Trophoblast cell (in vitro differentiated cells and primary cell): Measurements from ENCODE around the gene GPR35.

ENCODE experiments used
- DNase-seq, 2 donors: peaks; one replicate each; pipeline ENCODE4 v3.0.0-alpha.2; 2016
- H2AFZ ChIP-seq: 2 replicates; pipeline ENCODE4 v1.6.1; 2013; ENCODE audit warnings: low read length, moderate library complexity, mild to moderate bottlenecking; ENCODE audit not compliant: insufficient read depth, poor library complexity
- H2AK5ac ChIP-seq: 2 replicates; pipeline ENCODE4 v1.6.1; 2013; ENCODE audit warnings: mild to moderate bottlenecking, low read length
- H2BK120ac ChIP-seq: 2 replicates; pipeline ENCODE4 v1.6.1; 2013; ENCODE audit warnings: low read length, mild to moderate bottlenecking, moderate library complexity; ENCODE audit not compliant: insufficient read depth, poor library complexity
- H2BK12ac ChIP-seq: 2 replicates; pipeline ENCODE4 v1.6.1; 2013; ENCODE audit warnings: mild to moderate bottlenecking, low read length, moderate library complexity
- H2BK5ac ChIP-seq: 2 replicates; pipeline ENCODE4 v1.6.1; 2013; ENCODE audit warnings: low read length, low read depth, moderate library complexity, mild to moderate bottlenecking; ENCODE audit not compliant: poor library complexity
- H3K14ac ChIP-seq: 2 replicates; pipeline ENCODE4 v1.6.1; 2013; ENCODE audit warnings: mild to moderate bottlenecking, low read length
- H3K18ac ChIP-seq: 2 replicates; pipeline ENCODE4 v1.6.1; 2013; ENCODE audit warnings: mild to moderate bottlenecking, low read length
- H3K23ac ChIP-seq: 2 replicates; pipeline ENCODE4 v1.6.1; 2013; ENCODE audit warnings: low read length
- H3K27ac ChIP-seq: 2 replicates; pipeline ENCODE4 v1.5.1; 2013; ENCODE audit warnings: low read depth, mild to moderate bottlenecking, inconsistent platforms, low read length, moderate library complexity
- H3K27me3 ChIP-seq: 2 replicates; pipeline ENCODE4 v1.6.1; 2013; ENCODE audit warnings: inconsistent platforms, mild to moderate bottlenecking, low read length, moderate library complexity; ENCODE audit not compliant: insufficient read depth
- H3K36me3 ChIP-seq, 2 experiments: 1 replicate in 1 of 2; 2 replicates in 1 of 2; pipeline ENCODE4 v1.6.1; 2013; ENCODE audit warnings: low read length in 2 of 2, mild to moderate bottlenecking in 2 of 2, moderate library complexity in 1 of 2; ENCODE audit not compliant: insufficient read depth in 2 of 2, control insufficient read depth in 1 of 2
- H3K4ac ChIP-seq: 2 replicates; pipeline ENCODE4 v1.6.1; 2013; ENCODE audit warnings: low read depth, mild to moderate bottlenecking, low read length, moderate library complexity
- H3K4me1 ChIP-seq, 2 experiments: 1 replicate in 1 of 2; 2 replicates in 1 of 2; pipeline ENCODE4 v1.6.1; 2013; ENCODE audit warnings: low read length in 2 of 2, mild to moderate bottlenecking in 2 of 2, moderate library complexity in 1 of 2; ENCODE audit not compliant: insufficient read depth in 2 of 2, control insufficient read depth in 1 of 2
- H3K4me2 ChIP-seq: 2 replicates; pipeline ENCODE4 v1.6.1; 2013; ENCODE audit warnings: inconsistent platforms, mild to moderate bottlenecking, low read length, moderate library complexity
- H3K4me3 ChIP-seq: 2 replicates; pipeline ENCODE4 v1.5.1; 2013; ENCODE audit warnings: mild to moderate bottlenecking, low read depth, low read length, inconsistent platforms
- H3K79me1 ChIP-seq: one replicate; pipeline ENCODE4 v1.6.1; 2013; ENCODE audit warnings: low read length
- H3K79me2 ChIP-seq: 2 replicates; pipeline ENCODE4 v1.6.1; 2013; ENCODE audit warnings: low read length, mild to moderate bottlenecking; ENCODE audit not compliant: control insufficient read depth, insufficient read depth, poor library complexity
- H3K9ac ChIP-seq: 2 replicates; pipeline ENCODE4 v1.6.1; 2013; ENCODE audit warnings: mild to moderate bottlenecking, low read length
- H3K9me3 ChIP-seq: 2 replicates; pipeline ENCODE4 v1.6.1; 2013; ENCODE audit warnings: low read depth, mild to moderate bottlenecking, control low read depth, inconsistent platforms, low read length; ENCODE audit not compliant: insufficient read depth
- H4K12ac ChIP-seq: 2 replicates; pipeline ENCODE4 v1.6.1; 2013; ENCODE audit warnings: low read depth, mild to moderate bottlenecking, low read length, moderate library complexity
- H4K8ac ChIP-seq: 2 replicates; pipeline ENCODE4 v1.6.1; 2013; ENCODE audit warnings: low read depth, mild to moderate bottlenecking, low read length, moderate library complexity
- H4K91ac ChIP-seq: one replicate; pipeline ENCODE4 v1.6.1; 2013; ENCODE audit warnings: low read depth, mild to moderate bottlenecking, low read length, moderate library complexity
- WGBS: extraction: QIAGEN DNeasy Blood & Tissue Kit; methylation state at CpG from one replicate; pipeline ENCODE4 v1.1.7; 2013; ENCODE audit warnings: missing lambda C conversion rate; ENCODE audit not compliant: insufficient read length, insufficient coverage; ENCODE audit errors: extremely low coverage; 5-methylcytosine and 5-hydroxymethylcytosine counted together

GPR35 gene

DNA sequence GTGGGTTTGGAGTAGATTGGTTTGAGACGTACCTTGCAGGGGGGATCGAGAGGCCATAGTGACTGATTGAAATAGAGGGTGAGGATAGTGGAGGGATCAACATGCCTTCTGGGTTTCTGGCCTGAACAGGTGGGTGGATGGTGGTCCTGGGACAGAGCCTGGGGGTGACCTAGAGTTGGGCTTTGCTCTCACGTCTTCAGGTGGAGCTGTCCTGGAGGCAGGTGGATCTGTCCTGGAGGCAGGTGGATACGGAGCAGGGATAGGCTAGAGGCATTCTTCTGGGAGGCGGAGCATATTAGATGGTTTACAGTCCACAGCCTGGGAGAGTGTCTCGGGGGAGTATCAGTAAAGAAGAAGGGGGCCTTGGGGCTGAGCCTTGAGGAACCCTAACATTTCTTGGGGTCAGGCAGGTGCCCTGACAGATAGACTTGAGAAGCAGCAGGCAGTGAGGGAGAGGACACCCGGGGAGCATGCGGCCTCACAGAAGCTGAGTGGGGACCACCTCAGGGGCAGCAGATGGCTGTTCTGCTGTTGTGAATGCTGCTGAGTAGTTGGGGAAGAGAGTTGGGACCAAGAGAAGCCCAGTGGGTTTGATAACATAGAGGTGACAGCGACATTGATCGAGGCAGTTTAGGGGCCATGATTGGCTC is 37.1 kb upstream of the GPR35 start:
- Histone ChIP-seq H3K14ac (no peak overlapping the region), H2BK12ac (no peak overlapping the region), H3K9me3 (peaks cover 6% of the 10 kb centered on the region), H2BK5ac (no peak overlapping the region), H3K79me2 (peaks cover 15% of the 10 kb centered on the region), H3K36me3 (peaks cover 31 to 33% of the 10 kb centered on the region in 2 experiments), H3K27ac (no peak overlapping the region), H3K18ac (peak overlapping the region; percentile 20), H3K27me3 (no peaks in the 10 kb centered on the region), H2BK120ac (no peak overlapping the region), H4K12ac (no peak overlapping the region), H3K23ac (no peak overlapping the region), H3K4ac (peak overlapping the region; percentile 23), H3K4me2 (peak overlapping the region; percentile 81), H2AFZ (no peak overlapping the region), H4K8ac (no peak overlapping the region), H3K4me3 (no peak overlapping the region), H3K4me1 (peaks cover 18 to 20% of the 10 kb centered on the region in 2 experiments), H4K91ac (no peak overlapping the region), H2AK5ac (no peak overlapping the region), H3K79me1 (peaks cover 7% of the 10 kb centered on the region), H3K9ac (no peak overlapping the region)
- DNase-seq = no peak
- no CpG with 5 or more reads among the region's 10 CpGs for WGBS

DNA sequence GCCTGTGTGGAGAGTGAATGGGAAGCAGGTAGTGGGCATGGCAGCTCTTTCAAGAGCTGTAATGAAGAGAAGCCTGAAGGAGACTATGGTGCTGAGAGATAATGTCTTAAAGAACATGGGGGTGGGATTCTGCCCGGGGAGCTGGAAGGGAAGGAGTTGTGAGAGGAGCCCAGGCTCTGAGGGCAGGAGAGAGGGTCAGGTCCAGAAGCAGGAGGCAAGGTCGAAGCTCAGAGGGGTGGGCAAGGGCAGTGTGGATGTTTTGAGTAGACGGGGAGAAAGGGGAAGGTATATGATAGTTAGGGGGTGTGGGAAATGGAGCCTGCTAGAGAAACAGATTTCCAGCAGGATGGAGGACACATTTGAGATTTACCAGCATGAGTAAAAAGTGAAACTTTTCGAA is 36.6 kb upstream of the GPR35 start:
- WGBS = no CpG with 5 or more reads among the region's 4 CpGs
- DNase-seq = no peak

DNA sequence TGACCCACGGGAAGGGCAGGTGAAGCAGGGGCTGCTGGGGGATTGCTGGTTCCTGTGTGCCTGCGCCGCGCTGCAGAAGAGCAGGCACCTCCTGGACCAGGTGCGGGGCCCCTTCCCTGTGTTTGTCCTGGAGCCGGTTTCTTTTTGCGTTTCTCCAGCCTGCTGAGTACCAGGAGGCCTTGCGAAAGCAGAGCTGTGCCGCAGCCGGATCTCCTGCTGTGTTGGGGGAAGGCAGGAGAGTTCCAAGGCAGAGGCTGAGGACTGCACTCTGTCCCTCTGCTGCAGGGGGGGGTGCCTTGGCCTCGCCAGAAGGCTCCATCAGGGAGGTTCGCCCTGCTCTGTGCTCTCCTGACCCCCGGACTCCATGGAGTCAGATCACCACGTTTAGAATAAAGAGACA is 35.9 kb upstream of the GPR35 start:
- Histone ChIP-seq H2AFZ (no peak overlapping the region), H2BK5ac (no peak overlapping the region), H3K4me3 (no peak overlapping the region), H3K18ac (no peak overlapping the region), H3K4me1 (peaks cover 18 to 20% of the 10 kb centered on the region in 2 experiments), H3K4me2 (no peak overlapping the region), H4K8ac (no peak overlapping the region), H3K4ac (no peak overlapping the region), H4K91ac (no peak overlapping the region), H3K79me2 (peaks cover 15% of the 10 kb centered on the region), H3K27me3 (no peaks in the 10 kb centered on the region), H2BK120ac (no peak overlapping the region), H2AK5ac (no peak overlapping the region), H3K27ac (no peak overlapping the region), H4K12ac (no peak overlapping the region), H3K23ac (no peak overlapping the region), H3K14ac (no peak overlapping the region), H3K9ac (no peak overlapping the region), H2BK12ac (no peak overlapping the region), H3K79me1 (peaks cover 7% of the 10 kb centered on the region), H3K9me3 (peaks cover 6% of the 10 kb centered on the region), H3K36me3 (peaks cover 35 to 36% of the 10 kb centered on the region in 2 experiments)
- DNase-seq = no peak
- no CpG with 5 or more reads among the region's 14 CpGs for WGBS

More for the DNA sequence above, 36.6 kb upstream of the GPR35 start:
- Histone ChIP-seq H2AFZ (no peak overlapping the region), H4K91ac (no peak overlapping the region), H2BK5ac (no peak overlapping the region), H2BK12ac (no peak overlapping the region), H3K79me1 (peaks cover 7% of the 10 kb centered on the region), H3K27me3 (no peaks in the 10 kb centered on the region), H3K9me3 (peaks cover 6% of the 10 kb centered on the region), H3K18ac (no peak overlapping the region), H3K27ac (no peak overlapping the region), H3K36me3 (peaks cover 33% of the 10 kb centered on the region in 2 experiments), H3K14ac (no peak overlapping the region), H3K4me1 (peaks cover 18 to 20% of the 10 kb centered on the region in 2 experiments), H3K79me2 (peaks cover 15% of the 10 kb centered on the region), H3K23ac (no peak overlapping the region), H4K8ac (no peak overlapping the region), H3K4ac (no peak overlapping the region), H2AK5ac (no peak overlapping the region), H3K4me3 (no peak overlapping the region), H2BK120ac (no peak overlapping the region), H3K9ac (no peak overlapping the region), H3K4me2 (no peak overlapping the region), H4K12ac (no peak overlapping the region)

DNA sequence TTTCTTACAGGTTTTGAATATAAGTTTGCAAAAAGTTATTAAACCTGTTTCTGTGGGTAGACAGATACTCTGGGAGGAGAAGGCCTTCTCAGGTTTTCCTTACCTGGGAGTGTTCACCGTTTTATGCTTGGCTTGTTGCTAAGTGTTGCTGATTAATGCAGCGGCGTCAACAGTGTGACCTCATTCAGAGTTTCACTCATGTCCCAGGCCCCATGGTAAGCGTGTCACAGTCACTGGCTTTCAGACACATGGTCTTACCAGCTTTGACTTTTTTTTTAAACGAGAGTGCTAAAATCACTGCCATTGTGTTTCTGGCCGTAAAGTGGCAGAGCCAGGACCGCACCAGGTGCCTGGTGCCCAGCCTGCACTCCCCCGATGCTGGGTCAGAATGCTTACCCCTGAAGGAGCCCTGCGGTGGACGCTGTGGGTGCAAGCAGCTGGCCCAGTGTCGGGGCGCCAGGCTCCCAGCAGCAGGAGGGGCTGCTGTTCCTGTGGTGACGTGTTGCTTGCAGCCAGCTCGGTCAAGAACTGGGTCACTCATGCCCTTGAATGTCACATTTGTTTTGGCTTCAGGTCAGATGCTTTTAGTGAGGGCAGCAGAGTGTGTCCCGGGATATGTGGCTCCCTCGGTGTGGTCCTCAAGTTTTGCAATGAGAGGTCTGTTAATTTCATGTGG is 35.3 kb upstream of the GPR35 start:
- Histone ChIP-seq H3K9ac (no peak overlapping the region), H4K91ac (no peak overlapping the region), H3K27me3 (no peaks in the 10 kb centered on the region), H3K27ac (no peak overlapping the region), H3K14ac (no peak overlapping the region), H3K4ac (no peak overlapping the region), H3K18ac (no peak overlapping the region), H2BK120ac (no peak overlapping the region), H3K4me3 (no peak overlapping the region), H3K4me2 (no peak overlapping the region), H2AFZ (no peak overlapping the region), H3K23ac (no peak overlapping the region), H2AK5ac (no peak overlapping the region), H3K36me3 (peaks cover 33 to 35% of the 10 kb centered on the region in 2 experiments), H2BK12ac (no peak overlapping the region), H4K8ac (no peak overlapping the region), H3K79me2 (peaks cover 15% of the 10 kb centered on the region), H4K12ac (no peak overlapping the region), H3K79me1 (peaks cover 7% of the 10 kb centered on the region), H2BK5ac (no peak overlapping the region), H3K9me3 (peaks cover 6% of the 10 kb centered on the region), H3K4me1 (peaks cover 16 to 18% of the 10 kb centered on the region in 2 experiments)
- no peak for DNase-seq
- no CpG with 5 or more reads among the region's 16 CpGs for WGBS
